H9 (cell line): ENCODE data around the gene IQCB1. TPM values are rescaled to one million over a fixed set of nuclear protein-coding genes. Genes with fewer than 3 reads are reported as not detected.

Experiments
- DNase-seq: peaks from one replicate; pipeline ENCODE4 v3.0.0-alpha.2; 2017
- H2AFZ ChIP-seq: one replicate; pipeline ENCODE4 v1.6.1; 2013; ENCODE audit warnings: mild to moderate bottlenecking, low read length, control low read depth, moderate library complexity
- H2AK5ac ChIP-seq: 2 replicates; pipeline ENCODE4 v1.6.1; 2013; ENCODE audit warnings: low read length, control low read depth, mixed read lengths; ENCODE audit not compliant: insufficient read length
- H2BK120ac ChIP-seq: one replicate; pipeline ENCODE4 v1.6.1; 2013; ENCODE audit warnings: low read depth, mild to moderate bottlenecking, low read length, control low read depth, inconsistent platforms; ENCODE audit not compliant: poor library complexity, severe bottlenecking
- H2BK12ac ChIP-seq: 2 replicates; pipeline ENCODE4 v1.6.1; 2013; ENCODE audit warnings: low read length, control low read depth, mixed read lengths, low read depth; ENCODE audit not compliant: insufficient read length
- H2BK15ac ChIP-seq: 2 replicates; pipeline ENCODE4 v1.6.1; 2013; ENCODE audit warnings: low read depth, low read length, control low read depth
- H2BK20ac ChIP-seq: one replicate; pipeline ENCODE4 v1.6.1; 2013; ENCODE audit warnings: low read depth, mild to moderate bottlenecking, low read length, control low read depth, inconsistent platforms; ENCODE audit not compliant: poor library complexity, severe bottlenecking
- H2BK5ac ChIP-seq: 2 replicates; pipeline ENCODE4 v1.6.1; 2013; ENCODE audit warnings: low read length, control low read depth, mixed read lengths; ENCODE audit not compliant: insufficient read length
- H3K14ac ChIP-seq: 2 replicates; pipeline ENCODE4 v1.6.1; 2013; ENCODE audit warnings: low read length, control low read depth; ENCODE audit not compliant: insufficient read depth
- H3K18ac ChIP-seq: 2 replicates; pipeline ENCODE4 v1.6.1; 2013; ENCODE audit warnings: low read depth, mild to moderate bottlenecking, mixed read lengths, low read length, control low read depth; ENCODE audit not compliant: insufficient read length
- H3K23ac ChIP-seq: 2 replicates; pipeline ENCODE4 v1.6.1; 2013; ENCODE audit warnings: low read length, control low read depth, mixed read lengths, low read depth; ENCODE audit not compliant: insufficient read length
- H3K23me2 ChIP-seq: 2 replicates; pipeline ENCODE4 v1.6.1; 2013; ENCODE audit warnings: low read depth, mild to moderate bottlenecking, mixed read lengths, low read length, control low read depth; ENCODE audit not compliant: insufficient read length, poor library complexity, severe bottlenecking
- H3K27ac ChIP-seq: 2 replicates; pipeline ENCODE4 v1.5.1; 2013; ENCODE audit warnings: low read length, control low read depth, mixed read lengths, low read depth; ENCODE audit not compliant: insufficient read length
- H3K27me3 ChIP-seq: 2 replicates; pipeline ENCODE4 v1.6.1; 2013; ENCODE audit warnings: low read length, control low read depth, inconsistent platforms; ENCODE audit not compliant: insufficient read depth
- H3K4ac ChIP-seq: 2 replicates; pipeline ENCODE4 v1.6.1; 2013; ENCODE audit warnings: low read depth, mild to moderate bottlenecking, control low read depth, inconsistent platforms, low read length, moderate library complexity
- H3K4me1 ChIP-seq: 2 replicates; pipeline ENCODE4 v1.6.1; 2013; ENCODE audit warnings: low read length, control low read depth, inconsistent platforms; ENCODE audit not compliant: insufficient read depth
- H3K4me2 ChIP-seq: 2 replicates; pipeline ENCODE4 v1.6.1; 2013; ENCODE audit warnings: low read length, control low read depth, mixed read lengths; ENCODE audit not compliant: insufficient read length, insufficient read depth
- H3K56ac ChIP-seq: 2 replicates; pipeline ENCODE4 v1.6.1; 2013; ENCODE audit warnings: low read depth, mild to moderate bottlenecking, mixed read lengths, low read length, control low read depth; ENCODE audit not compliant: insufficient read length
- H3K79me1 ChIP-seq: 2 replicates; pipeline ENCODE4 v1.6.1; 2013; ENCODE audit warnings: low read depth, mild to moderate bottlenecking, moderate library complexity, low read length, control low read depth, inconsistent platforms; ENCODE audit not compliant: insufficient read depth, poor library complexity, severe bottlenecking
- H3K79me2 ChIP-seq: 2 replicates; pipeline ENCODE4 v1.6.1; 2013; ENCODE audit warnings: low read length, control low read depth, inconsistent platforms; ENCODE audit not compliant: insufficient read depth
- H3K9ac ChIP-seq: 2 replicates; pipeline ENCODE4 v1.6.1; 2013; ENCODE audit warnings: low read length, control low read depth, mixed read lengths; ENCODE audit not compliant: insufficient read length; ENCODE audit errors: extremely low read depth
- H3K9me3 ChIP-seq: one replicate; pipeline ENCODE4 v1.6.1; 2013; ENCODE audit warnings: low read depth, low read length, inconsistent platforms; ENCODE audit not compliant: control insufficient read depth
- H3T11ph ChIP-seq: one replicate; pipeline ENCODE4 v1.6.1; 2013; ENCODE audit warnings: mild to moderate bottlenecking, low read length, control low read depth, inconsistent platforms
- H4K20me1 ChIP-seq: one replicate; pipeline ENCODE4 v1.6.1; 2013; ENCODE audit not compliant: control insufficient read depth, insufficient read length, insufficient read depth
- H4K5ac ChIP-seq: 2 replicates; pipeline ENCODE4 v1.6.1; 2013; ENCODE audit warnings: low read depth, mild to moderate bottlenecking, mixed read lengths, low read length, control low read depth; ENCODE audit not compliant: insufficient read length
- H4K8ac ChIP-seq: replicated peaks from 2 replicates; pipeline ENCODE4 v1.6.1; 2013; ENCODE audit warnings: low read length, control low read depth, mixed read lengths, low read depth; ENCODE audit not compliant: insufficient read length
- H4K91ac ChIP-seq: 2 replicates; pipeline ENCODE4 v1.6.1; 2013; ENCODE audit warnings: low read depth, mild to moderate bottlenecking, moderate library complexity, mixed read lengths, low read length, control low read depth; ENCODE audit not compliant: insufficient read length
- H3K27ac Mint-ChIP-seq, 3 experiments: 2 replicates in 2 of 3; 3 replicates in 1 of 3; pipeline ENCODE4 v1.8.0; 2020 to 2021; ENCODE audit warnings: mixed read lengths in 3 of 3, mild to moderate bottlenecking in 1 of 3, moderate library complexity in 1 of 3
- H3K27me3 Mint-ChIP-seq: 2 replicates; pipeline ENCODE4 v1.8.0; 2021; ENCODE audit warnings: low read depth, mild to moderate bottlenecking, moderate library complexity, mixed read lengths
- H3K36me3 Mint-ChIP-seq, 3 experiments: 2 replicates in 2 of 3; 3 replicates in 1 of 3; pipeline ENCODE4 v1.8.0; 2020 to 2021; ENCODE audit warnings: low read depth in 3 of 3, mixed read lengths in 3 of 3; ENCODE audit not compliant: insufficient read depth in 1 of 3
- H3K4me1 Mint-ChIP-seq, 2 experiments: 2 replicates each; pipeline ENCODE4 v1.8.0; 2020; ENCODE audit warnings: mixed read lengths in 2 of 2
- H3K4me3 Mint-ChIP-seq, 2 experiments: 2 replicates in 1 of 2; 3 replicates in 1 of 2; pipeline ENCODE4 v1.8.0; 2020 to 2021; ENCODE audit warnings: mild to moderate bottlenecking in 2 of 2, mixed read lengths in 2 of 2, moderate library complexity in 1 of 2
- H3K9me3 Mint-ChIP-seq, 2 experiments: 2 replicates in 1 of 2; 3 replicates in 1 of 2; pipeline ENCODE4 v1.8.0; 2020; ENCODE audit warnings: mild to moderate bottlenecking in 2 of 2, mixed read lengths in 2 of 2, moderate library complexity in 1 of 2
- CTCF ChIP-seq: fragments of 200-600 bp; sonication (generic); conservative IDR thresholded peaks from 3 replicates; pipeline ENCODE4 v1.8.0; 2021; ENCODE audit warnings: antibody characterized with exemption, mild to moderate bottlenecking
- WGBS: extraction: QIAGEN DNeasy Blood & Tissue Kit; methylation state at CpG from one replicate; pipeline ENCODE4 v1.1.7; 2013; ENCODE audit warnings: missing lambda C conversion rate, low lambda C conversion rate, mixed read lengths; ENCODE audit not compliant: insufficient read length; ENCODE audit errors: extremely low coverage; 5-methylcytosine and 5-hydroxymethylcytosine counted together
- total RNA-seq: library from RNA; stranded (reverse); gene quantifications from 2 replicates; pipeline ENCODE4 v1.2.1, GENCODE V29; 2021

The IQCB1 gene
- total RNA-seq, 1 experiment from 2014 or later, result 35.8 TPM

- H4K5ac ChIP-seq, result no peak overlapping the region
- no peak overlapping the region for H2BK15ac ChIP-seq
- H2AFZ ChIP-seq, result no peak overlapping the region
- no peaks in the 10 kb centered on the region for H4K20me1 ChIP-seq
- Mint-ChIP-seq H3K4me1 (peaks cover 14 to 18% of the 10 kb centered on the region in 2 experiments), H3K4me3 (no peak overlapping the region), H3K9me3 (no peaks in the 10 kb centered on the region), H3K36me3 (no peaks in the 10 kb centered on the region), H3K27me3 (no peaks in the 10 kb centered on the region), H3K27ac (no peak overlapping the region)
- H3T11ph ChIP-seq, result no peak overlapping the region
- no peaks in the 10 kb centered on the region for H3K4me1 ChIP-seq
- H3K18ac ChIP-seq, result no peak overlapping the region
- H3K27me3 ChIP-seq, result no peaks in the 10 kb centered on the region
- H3K9me3 ChIP-seq, result no peaks in the 10 kb centered on the region
- no peak overlapping the region for H4K91ac ChIP-seq
- H3K4ac ChIP-seq, result no peak overlapping the region
- DNase-seq, result no peak
- H3K27ac ChIP-seq, result no peak overlapping the region
- H3K79me1 ChIP-seq, result no peaks in the 10 kb centered on the region
- H4K8ac ChIP-seq, result no peak overlapping the region
- H3K4me2 ChIP-seq, result no peak overlapping the region
- TF ChIP-seq CTCF, result peak; percentile 72
- no peaks in the 10 kb centered on the region for H3K79me2 ChIP-seq
- H2BK12ac ChIP-seq, result no peak overlapping the region
- H2BK120ac ChIP-seq, result no peak overlapping the region
- no peak overlapping the region for H3K56ac ChIP-seq
- no peak overlapping the region for H3K14ac ChIP-seq
- H3K9ac ChIP-seq, result no peak overlapping the region
- no peak overlapping the region for H2AK5ac ChIP-seq
- no CpG with 5 or more reads among the region's 1 CpG for WGBS
- no peaks in the 10 kb centered on the region for H3K23me2 ChIP-seq
- no peak overlapping the region for H2BK20ac ChIP-seq
- H2BK5ac ChIP-seq, result no peak overlapping the region
- no peak overlapping the region for H3K23ac ChIP-seq
Observed at GRCh38 chr3:121883507-121883906, 48.6 kb upstream of the IQCB1 start.
